ENCODE results near the gene SPATA24. TPM values are rescaled to one million over a fixed set of nuclear protein-coding genes. Genes with fewer than 3 reads are reported as not detected.
"Not testable (repeated sequence)": the region's sequence is repeated elsewhere in the genome, so short reads cannot be mapped to it uniquely, and the experiment has no call there.

Gene SPATA24
- total RNA-seq, 1 donor from 2014 or later, result 4.6 TPM

- Mint-ChIP-seq H3K36me3 (ENCODE audit: unreplicated experiment) (peaks cover 8% of the 10 kb centered on the region), H3K4me1 (ENCODE audit: unreplicated experiment) (peaks cover 8% of the 10 kb centered on the region), H3K4me3 (ENCODE audit: unreplicated experiment) (no peak overlapping the region), H3K27ac (ENCODE audit: unreplicated experiment) (no peak overlapping the region), H3K27me3 (ENCODE audit: unreplicated experiment) (no peaks in the 10 kb centered on the region), H3K9me3 (ENCODE audit: unreplicated experiment) (peaks cover 6% of the 10 kb centered on the region)
- TF ChIP-seq CTCF (IDR thresholded peaks at IDR 0.05), result no peak
- no peak for DNase-seq (ENCODE audit: extremely low spot score, unreplicated experiment)
Observed at GRCh38 chr5:139358064-139358463, 45.8 kb downstream of the SPATA24 start.

GRCh38 chr5:139355900-139356299 lies 48.0 kb downstream of the SPATA24 start:
- H3K4me1 Mint-ChIP-seq (ENCODE audit: unreplicated experiment), result peaks cover 10% of the 10 kb centered on the region
- not testable (repeated sequence) for H3K9me3 Mint-ChIP-seq (ENCODE audit: unreplicated experiment); H3K36me3 Mint-ChIP-seq (ENCODE audit: unreplicated experiment); H3K4me3 Mint-ChIP-seq (ENCODE audit: unreplicated experiment); H3K27me3 Mint-ChIP-seq (ENCODE audit: unreplicated experiment); DNase-seq (ENCODE audit: extremely low spot score, unreplicated experiment); H3K27ac Mint-ChIP-seq (ENCODE audit: unreplicated experiment)

DNA sequence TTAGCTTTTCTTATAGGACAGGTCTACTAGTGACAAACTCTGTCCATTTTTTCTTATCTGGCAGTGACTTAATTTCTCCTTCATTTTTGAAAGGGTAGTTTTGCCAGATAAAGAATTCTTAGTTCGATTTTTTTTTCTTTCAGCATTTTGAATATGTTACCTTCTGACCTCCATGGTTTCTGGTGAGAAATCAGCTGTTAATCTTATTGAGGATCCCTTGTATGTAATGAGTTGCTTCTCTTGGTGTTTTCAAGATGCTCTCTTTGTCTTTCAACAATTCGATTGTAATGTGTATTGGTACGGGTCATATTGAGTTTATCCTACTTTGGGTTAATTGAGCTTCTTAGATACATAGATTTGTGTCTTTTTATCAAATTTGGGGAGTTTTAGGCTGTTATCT lies 49.7 kb downstream of the SPATA24 start:
- TF ChIP-seq CTCF (IDR thresholded peaks at IDR 0.05), result no peak
- no peaks in the 10 kb centered on the region for H3K27me3 Mint-ChIP-seq (ENCODE audit: unreplicated experiment)
- no peak overlapping the region for H3K4me3 Mint-ChIP-seq (ENCODE audit: unreplicated experiment)
- no peak overlapping the region for H3K27ac Mint-ChIP-seq (ENCODE audit: unreplicated experiment)
- no peak for DNase-seq (ENCODE audit: extremely low spot score, unreplicated experiment)
- peaks cover 8% of the 10 kb centered on the region for H3K36me3 Mint-ChIP-seq (ENCODE audit: unreplicated experiment)
- H3K9me3 Mint-ChIP-seq (ENCODE audit: unreplicated experiment), result peaks cover 6% of the 10 kb centered on the region
- H3K4me1 Mint-ChIP-seq (ENCODE audit: unreplicated experiment), result peaks cover 9% of the 10 kb centered on the region

GRCh38 chr5:139347863-139348262 lies 56.0 kb downstream of the SPATA24 start:
- not testable (repeated sequence) for DNase-seq (ENCODE audit: extremely low spot score, unreplicated experiment); H3K27ac Mint-ChIP-seq (ENCODE audit: unreplicated experiment); H3K4me3 Mint-ChIP-seq (ENCODE audit: unreplicated experiment); H3K9me3 Mint-ChIP-seq (ENCODE audit: unreplicated experiment); H3K27me3 Mint-ChIP-seq (ENCODE audit: unreplicated experiment)
- Mint-ChIP-seq H3K36me3 (ENCODE audit: unreplicated experiment) (peaks cover 15% of the 10 kb centered on the region), H3K4me1 (ENCODE audit: unreplicated experiment) (peaks cover 34% of the 10 kb centered on the region)

Other genes starting within 250 kb of the SPATA24 start
- 58.0 and 58.4 TPM in 2 replicates for gene SIL1, start 205.7 kb downstream of the SPATA24 start, total RNA-seq
- 216 and 218 TPM in 2 replicates for gene MATR3, start 110.3 kb downstream of the SPATA24 start, total RNA-seq
- gene PAIP2, start 62.2 kb downstream of the SPATA24 start, total RNA-seq, result 66.7 and 71.8 TPM in 2 replicates
- gene SLC23A1, start 20.8 kb downstream of the SPATA24 start, total RNA-seq, result not detected in 2 replicates
- not detected in 2 replicates for gene MZB1, start 14.2 kb downstream of the SPATA24 start, total RNA-seq
- 1.5 and 1.6 TPM in 2 replicates for gene PROB1, start 9.0 kb downstream of the SPATA24 start, total RNA-seq
- gene DNAJC18, start 35.4 kb upstream of the SPATA24 start, total RNA-seq, result 26.2 and 32.7 TPM in 2 replicates
- gene ECSCR, start 58.7 kb upstream of the SPATA24 start, total RNA-seq, result 0.47 TPM in 1 of 2 replicates, not detected in the other
- gene SMIM33, start 66.9 kb upstream of the SPATA24 start, total RNA-seq, result not detected in 2 replicates
- 61.6 and 73.0 TPM in 2 replicates for gene STING1, start 78.7 kb upstream of the SPATA24 start, total RNA-seq
- 114 and 127 TPM in 2 replicates for gene UBE2D2, start 157.2 kb upstream of the SPATA24 start, total RNA-seq
- 239 and 259 TPM in 2 replicates for gene CXXC5, start 244.3 kb upstream of the SPATA24 start, total RNA-seq

Data from osteocyte (in vitro differentiated cells).